A549 treated with ZK216348 at 1 μM for 4 hours (cell line): ENCODE data around the gene TNFSF13B. TPM values are rescaled to one million over a fixed set of nuclear protein-coding genes. Genes with fewer than 3 reads are reported as not detected.

Source experiments
- total RNA-seq: library from RNA; stranded (reverse); fragments of 200-300 nt; extraction: Qiagen RNA extraction; gene quantifications from 5 replicates; pipeline ENCODE4 v1.2.3, GENCODE V29; 2022; ENCODE audit warnings: low read depth

Gene TNFSF13B
- total RNA-seq = 0.13 TPM in 1 of 5 replicates, not detected in the others

GRCh38 chr13:108269601-108270328 lies at the start of gene TNFSF13B:
Gene TNFSF13B, plus strand, starts transcription at chr13:108269718. Its CDS starts 178 bp downstream, at chr13:108269896.

Other genes with a start within 250 kb of the TNFSF13B start
- gene LIG4, start 54.2 kb upstream of the TNFSF13B start, total RNA-seq = 2.3 to 6.6 TPM (median 4.6 TPM) in 5 replicates
- 1.7 to 5.3 TPM (median 4.6 TPM) in 5 replicates for gene ABHD13, start 51.3 kb upstream of the TNFSF13B start, total RNA-seq